GM18870 (cell line): Measurements from ENCODE around the gene ALG9.
"Not testable (repeated sequence)": the region's sequence is repeated elsewhere in the genome, so short reads cannot be mapped to it uniquely, and the experiment has no call there.

Source experiments
- ATAC-seq: cut with Tn5 transposase; IDR thresholded peaks from one replicate; pipeline ENCODE4 v1.9.1; 2021; ENCODE audit warnings: moderate library complexity; ENCODE audit not compliant: unreplicated experiment

ALG9 gene

DNA sequence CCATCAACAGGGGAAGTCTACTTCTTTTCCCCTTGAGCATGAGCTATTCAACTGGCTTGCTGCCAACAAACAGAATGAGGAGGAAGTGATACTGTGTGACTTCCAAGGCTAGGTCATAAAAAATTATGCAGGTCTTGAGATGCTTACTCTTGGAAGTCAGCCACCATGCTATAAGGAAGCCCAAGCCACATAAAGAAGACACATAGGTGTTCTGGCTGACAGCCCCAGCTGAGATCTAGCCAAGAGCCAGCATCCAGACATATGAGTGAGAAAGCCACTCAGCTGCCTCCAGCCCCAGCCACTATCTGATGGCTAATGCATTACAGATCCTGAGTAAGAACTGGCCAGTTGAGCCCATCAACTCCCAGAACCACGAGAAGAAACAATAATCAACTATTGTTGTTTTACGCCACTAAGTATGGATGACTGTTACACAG is 74.2 kb downstream of the ALG9 start:
- no peak for ATAC-seq

DNA sequence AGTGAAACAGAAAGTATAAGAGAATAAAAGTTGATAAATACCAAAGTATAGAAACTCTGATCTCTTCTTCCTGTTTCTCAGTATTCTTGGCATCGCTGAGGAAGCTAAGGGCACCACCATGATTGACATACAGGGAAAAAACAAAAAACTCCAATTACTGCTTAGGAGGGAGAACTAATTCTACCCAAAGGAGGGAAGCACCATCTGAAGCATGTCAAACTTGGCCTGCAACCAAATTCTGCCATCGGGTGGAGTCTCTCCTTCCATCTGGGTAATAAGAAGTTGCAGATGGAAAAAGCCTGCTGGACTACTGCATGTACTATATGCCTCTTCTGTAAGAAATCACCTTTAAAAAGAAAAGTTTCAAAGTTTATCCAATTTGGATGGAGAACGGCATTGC is 74.7 kb downstream of the ALG9 start:
- ATAC-seq = no peak

DNA sequence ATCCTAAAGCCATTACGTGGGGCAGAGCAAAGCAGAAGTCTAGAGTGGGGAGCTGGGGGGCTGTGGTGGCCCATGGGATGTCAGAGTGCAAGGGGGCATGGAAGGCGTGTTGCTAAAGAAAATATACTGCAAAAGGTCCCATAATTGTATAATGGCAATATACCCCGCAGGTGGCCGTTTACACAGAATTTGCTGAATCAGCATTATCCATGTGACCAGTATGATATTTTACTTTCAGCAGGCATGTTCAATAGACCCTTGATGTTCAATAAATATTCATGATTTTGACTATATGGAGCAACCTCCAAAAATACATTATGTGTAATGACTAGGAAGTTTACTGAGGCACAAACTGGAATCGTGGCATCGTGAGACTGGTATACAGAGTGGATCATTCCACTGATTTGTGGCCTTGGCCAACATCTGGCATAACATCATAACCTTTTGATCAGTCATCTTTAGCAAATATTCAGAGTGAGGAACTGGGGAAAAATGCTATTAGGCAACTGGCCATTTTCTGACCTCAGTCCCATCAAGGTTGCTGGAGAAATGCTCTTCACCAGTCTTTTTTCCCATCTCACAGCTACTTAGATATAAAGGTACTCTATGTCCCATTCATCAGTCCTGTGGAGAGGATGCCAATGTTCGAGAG is 75.9 kb downstream of the ALG9 start:
- ATAC-seq = no peak

DNA sequence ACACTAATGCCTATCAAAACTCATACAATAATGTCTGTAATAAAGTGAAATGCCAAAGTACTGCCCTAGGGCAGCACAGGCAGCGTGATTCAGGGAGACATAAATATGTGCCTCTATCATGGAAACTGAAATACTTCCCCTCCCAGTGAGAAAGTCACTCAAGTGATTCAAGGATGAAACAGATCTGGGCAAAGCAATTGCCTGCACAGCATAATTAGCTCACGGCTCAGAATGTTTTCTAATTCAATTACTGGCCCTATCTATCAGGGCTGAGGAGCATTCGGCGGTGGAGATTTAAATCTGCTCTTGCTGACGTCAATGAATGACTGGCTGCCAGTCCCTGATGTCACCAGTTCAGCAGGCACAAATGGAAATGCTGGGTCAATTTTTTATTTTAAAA is 77.5 kb downstream of the ALG9 start:
- ATAC-seq = no peak

DNA sequence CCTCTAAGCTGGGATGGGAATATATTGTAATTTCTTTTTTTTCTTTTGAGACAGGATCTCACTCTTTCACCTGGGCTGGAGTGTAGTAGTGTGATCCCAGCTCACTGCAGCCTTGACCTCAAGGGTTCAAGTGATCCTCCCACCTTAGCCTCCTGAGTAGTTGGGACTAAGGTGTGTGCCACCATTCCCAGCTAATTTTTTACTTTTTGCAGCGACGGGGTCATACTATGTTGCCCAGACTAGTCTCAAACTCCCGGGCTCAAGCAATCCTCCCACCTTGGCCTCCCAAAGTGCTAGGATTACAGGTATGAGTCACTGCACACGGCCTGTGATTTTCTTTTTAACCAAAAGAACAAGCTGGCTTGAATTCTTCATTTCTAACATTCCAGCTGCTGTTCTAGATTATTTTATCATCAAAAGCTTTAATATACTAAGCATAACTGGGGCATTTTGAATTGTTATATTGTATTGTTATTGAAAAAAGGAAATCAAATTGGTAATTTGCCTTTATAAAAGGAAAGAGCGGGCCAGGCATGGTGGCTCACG is 78.4 kb downstream of the ALG9 start:
- no peak for ATAC-seq

DNA sequence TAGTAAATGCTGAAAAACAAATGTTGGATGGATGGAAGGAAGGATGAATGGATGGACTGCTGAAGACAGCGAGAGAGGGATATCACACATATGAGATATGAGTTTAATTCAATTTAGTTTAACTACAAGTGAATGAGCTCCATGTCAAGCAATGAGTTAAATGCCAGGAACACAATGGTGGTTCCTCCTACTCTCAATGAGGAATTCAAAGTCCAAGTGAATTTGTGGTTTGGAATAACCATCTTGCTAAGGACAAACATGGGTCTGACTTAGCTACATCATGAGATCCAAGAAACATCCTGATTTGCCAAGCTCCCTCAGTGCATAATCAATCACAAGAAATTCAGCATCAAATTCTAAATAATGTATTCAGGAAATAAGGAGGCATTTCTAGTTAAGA is 79.1 kb downstream of the ALG9 start:
- ATAC-seq = no peak

DNA sequence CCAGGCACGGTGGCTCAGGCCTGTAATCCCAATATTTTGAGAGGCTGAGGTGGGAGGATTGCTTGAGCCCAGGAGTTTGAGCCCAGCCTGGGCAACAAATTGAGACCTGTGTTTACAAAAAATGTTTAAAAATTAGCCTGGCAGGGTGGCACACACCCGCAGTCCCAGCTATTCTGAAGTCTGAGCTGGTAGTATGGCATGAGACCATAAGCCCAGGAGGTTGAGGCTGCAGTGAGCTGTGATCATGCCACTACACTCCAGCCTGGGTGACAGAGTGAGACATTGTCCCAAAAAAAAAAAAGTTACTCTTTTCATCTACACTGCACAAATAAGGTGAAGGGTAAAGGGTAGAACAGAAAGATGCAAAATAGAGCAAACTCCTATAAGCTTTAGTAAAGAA is 82.9 kb downstream of the ALG9 start:
- ATAC-seq = no peak

DNA sequence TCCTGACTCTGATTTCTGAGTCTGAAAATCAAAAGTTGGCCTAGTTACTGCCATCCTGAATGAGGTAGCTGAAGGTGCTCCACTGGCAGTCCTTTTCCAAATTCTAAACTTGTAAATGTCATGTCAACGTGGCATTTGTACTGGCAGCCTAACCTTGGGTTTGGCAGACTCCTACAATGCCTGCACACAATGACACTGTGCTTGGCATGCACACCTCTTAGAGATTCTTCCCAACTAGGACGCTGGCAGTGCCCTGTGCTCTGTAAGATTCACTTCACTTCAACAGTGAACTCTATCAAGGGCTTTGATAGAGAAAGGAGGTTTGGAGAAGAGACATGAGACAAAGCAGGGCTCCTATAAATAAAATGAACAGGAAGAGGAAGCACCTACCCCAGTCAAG is 83.3 kb downstream of the ALG9 start:
- no peak for ATAC-seq

DNA sequence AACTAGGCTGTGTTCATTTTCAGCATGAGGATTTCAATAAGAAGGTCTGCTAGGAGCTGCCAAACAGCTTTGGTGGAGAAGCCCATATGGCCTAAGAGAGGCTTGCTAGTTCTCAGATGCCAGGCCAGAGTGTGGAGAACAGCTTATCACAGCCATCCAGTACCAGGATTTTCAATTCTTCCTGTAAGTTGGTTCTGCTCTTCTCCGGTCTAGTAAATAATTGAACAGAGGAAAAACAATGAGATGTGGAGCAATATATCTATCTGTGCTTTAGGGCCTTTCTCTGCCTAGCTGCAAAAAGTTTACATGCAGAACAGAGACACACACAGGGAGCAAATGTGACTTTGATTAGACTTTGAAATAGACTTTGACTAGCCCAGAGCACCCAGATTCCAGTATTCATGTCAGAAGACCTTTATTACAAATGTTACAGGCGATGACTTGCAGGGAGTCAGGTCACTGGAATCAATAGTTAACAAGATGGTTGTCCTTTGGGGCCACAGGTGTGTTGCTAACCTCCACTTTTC is 85.4 kb downstream of the ALG9 start:
- no peak for ATAC-seq

DNA sequence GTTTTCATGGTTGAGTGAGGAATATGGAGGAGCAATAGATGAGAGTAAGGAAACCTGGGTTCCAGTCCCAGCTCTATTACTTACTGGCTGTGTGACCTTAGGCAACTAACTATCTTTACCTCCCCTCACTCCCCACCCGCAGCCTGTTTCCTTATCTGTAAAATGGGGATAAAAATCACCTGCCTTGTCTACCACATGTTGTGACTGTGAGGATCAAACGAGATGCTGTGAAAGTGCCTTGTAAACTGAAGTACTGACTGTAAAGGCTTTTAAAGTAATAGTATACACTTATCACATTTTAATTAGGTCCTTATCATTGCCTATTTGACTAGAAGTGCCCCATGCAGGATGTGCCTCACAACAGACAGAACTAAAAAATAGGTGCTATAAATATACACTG is 86.3 kb downstream of the ALG9 start:
- no peak for ATAC-seq

DNA sequence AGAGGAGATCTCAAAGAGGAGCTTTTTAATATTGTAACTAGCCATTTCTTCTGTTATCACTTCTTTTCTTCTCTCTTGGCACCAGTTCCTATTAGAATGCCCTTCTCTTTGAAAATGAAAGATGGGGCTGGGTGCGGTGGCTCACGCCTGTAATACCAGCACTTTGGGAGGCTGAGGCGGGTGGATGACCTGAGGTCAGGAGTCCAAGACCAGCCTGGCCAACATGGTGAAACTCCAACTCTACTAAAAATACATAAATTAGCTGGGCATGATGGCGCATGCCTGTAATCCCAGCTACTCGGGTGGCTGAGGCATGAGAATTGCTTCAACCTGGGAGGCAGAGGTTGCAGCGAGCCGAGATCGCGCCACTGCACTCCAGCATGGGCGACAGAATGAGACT is 87.1 kb downstream of the ALG9 start:
- ATAC-seq = not testable (repeated sequence)

DNA sequence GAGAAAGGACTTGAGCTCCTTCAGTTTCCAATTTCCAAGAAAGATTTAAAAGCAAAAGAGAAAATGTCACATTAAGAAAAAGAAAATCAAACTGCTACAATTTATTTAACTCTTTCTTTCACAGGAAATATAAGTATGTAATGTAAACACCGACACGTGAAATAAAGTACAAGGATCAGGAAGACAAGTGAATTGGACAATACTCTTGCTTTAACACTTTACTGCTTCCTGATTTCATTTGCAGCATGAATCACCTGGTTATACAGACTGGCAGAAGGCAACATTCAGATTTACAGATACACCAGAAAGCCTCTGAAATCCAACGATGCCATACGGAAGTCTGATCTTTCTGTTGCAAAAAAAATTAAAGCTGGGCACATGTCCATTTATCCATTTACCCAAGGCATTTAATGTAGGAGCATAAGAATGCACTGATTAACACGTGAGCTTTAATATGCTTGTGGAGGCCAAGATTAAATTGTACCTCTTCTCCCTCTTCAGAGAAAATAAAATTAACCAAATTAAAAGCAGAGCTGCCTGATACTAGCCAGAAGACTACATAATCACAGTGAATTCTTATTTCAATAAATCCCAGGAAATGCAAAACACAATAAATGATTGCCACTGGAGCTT is 89.2 kb downstream of the ALG9 start:
- no peak for ATAC-seq

DNA sequence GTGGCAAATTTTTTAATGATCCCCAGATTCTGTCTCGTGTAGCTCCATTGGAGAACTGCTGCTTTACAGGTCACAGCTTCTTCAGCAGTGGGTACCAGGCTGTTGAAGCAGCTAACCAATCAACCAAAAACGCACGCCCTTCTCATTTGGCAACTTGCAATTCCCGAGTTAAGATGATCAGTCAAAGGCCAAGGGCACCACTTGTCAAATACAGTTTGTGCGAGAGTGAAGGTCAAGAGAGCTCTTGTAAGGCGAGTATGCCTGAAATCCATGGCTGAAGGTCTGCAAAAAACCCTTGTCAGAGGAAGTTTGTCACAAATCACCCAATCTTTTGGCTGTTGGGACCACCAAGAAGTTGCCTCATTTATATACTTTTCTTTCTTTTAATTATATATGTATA is 92.3 kb downstream of the ALG9 start:
- no peak for ATAC-seq

DNA sequence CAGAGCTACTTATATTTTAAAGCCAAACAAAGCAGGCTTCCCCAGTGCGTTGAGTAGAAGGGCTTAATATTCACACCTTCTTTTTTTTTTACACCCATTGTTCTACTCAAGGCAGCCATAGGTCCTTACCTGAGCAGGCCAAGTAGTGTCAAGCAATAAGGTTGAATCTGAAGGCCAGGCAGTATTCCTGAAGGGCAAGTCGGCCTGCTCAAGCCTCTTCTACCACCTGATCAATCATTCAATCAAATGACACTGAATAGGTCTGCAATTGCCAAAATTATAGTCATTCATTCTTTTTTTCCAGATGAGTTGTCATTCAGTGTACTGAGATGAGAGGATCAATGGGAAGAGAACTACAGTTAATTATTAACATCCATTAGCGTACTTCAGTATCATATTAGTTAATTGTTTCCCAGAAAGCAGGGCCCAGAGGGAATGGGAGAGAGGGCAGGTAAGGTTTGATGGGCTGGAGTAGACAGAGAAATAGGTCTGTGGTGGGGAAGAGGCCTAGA is 93.3 kb downstream of the ALG9 start:
- no peak for ATAC-seq

DNA sequence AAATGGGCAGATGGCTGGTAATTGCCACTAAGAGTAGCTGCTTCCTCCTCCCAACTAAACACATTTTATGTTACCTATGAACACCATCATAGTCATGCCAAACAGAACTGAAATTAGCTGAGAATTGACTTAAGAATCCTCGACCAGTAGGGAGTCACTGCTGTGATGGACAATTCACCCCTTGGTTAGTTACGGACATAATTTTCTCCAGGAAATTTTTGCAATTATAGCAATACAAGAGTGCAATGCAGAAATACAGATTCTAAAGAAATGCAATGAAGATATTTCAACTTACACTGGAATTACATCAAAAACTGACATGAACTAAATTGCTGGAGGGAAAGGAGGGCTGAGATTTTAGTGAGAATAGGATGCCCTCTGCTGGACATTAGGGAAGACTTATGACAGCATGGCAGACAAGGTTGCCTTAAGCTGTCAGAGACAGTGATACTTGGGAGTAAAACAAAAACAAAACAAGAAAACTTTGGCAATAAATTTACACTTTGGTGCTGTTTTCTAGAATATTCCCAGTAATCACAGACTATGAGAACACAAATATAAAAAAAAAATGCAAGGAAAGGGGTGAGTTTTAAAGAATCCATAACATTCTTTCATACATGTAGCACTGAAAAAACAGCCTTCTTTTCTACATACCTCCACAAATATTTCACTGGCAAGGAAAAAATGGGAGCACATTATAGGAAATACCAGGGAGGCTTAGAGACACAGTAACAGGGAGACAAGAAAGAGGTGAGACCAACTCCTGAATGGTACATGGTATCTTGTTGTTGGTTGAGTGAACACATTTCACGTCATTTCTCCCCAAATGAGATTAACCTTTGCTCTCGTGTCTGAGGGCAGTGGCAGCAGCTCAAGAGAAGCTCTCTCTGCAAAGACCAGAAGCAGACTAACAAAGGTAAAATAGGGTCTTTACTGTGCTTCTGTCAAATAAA is 94.0 kb downstream of the ALG9 start:
- no peak for ATAC-seq

DNA sequence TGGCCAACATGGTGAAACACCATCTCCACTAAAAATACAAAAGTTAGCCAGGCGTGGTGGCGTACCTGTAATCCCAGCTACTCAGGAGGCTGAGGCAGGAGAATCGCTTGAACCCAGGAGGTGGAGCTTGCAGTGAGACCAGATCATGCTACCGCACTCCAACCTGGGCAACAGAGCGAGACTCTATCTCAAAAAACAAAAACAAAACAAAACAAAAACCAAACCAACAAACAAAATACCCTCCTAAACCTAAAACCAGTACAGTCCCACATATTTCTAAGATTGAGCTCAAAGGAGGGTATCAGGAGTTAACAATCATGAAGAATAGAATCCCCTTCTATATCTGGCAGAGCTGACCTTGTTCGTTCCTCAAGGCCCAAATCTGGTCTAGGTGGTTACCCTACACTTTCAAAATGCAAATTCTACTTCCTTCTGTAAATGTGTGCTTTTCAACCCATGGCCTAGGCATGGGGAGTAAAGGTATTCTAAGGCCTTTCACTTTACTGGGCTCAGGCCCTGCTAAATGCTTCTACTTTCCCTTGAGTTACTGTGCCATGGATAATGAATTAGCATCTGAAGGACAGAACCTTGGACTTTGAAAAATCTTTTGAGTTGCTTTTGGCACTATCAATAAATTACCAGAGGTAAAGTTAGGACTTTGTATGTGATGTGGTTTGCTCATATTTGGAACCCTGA is 94.8 kb downstream of the ALG9 start:
- peak; percentile 96 for ATAC-seq

DNA sequence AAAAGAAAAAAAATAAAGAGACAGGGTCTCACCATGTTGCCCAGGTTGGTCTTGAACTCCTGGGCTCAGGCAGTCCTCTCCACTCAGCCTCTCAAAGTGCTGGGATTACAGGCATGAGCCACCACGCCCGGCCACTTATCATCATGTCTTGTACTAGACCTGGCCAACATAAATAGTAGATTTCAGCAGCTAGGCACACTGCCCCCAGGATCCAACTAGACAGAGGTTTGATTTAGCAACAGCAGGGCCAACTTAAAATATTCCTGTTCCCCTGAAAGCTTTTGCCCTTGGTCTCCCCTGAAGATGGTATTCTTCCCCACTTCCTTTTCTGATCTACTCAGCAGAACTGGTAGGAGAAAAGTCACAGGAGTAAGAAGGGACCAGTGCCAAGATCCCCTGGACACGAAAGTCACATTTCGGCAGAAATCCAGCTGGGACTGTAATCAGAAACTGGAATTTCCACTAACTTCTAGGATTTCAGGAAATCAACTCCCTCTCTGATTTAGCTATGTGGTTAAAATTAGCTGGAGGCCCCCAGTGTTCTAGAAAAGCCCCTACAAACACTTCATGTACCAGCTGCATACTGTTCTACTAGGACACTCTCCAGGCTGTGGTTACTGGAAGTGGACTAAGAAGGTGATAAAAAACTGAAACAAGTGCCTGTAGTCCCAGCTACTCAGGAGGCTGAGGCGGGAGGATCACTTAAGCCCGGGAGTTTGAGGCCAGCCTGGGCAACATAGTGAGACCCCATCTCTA is 96.2 kb downstream of the ALG9 start:
- ATAC-seq = no peak

DNA sequence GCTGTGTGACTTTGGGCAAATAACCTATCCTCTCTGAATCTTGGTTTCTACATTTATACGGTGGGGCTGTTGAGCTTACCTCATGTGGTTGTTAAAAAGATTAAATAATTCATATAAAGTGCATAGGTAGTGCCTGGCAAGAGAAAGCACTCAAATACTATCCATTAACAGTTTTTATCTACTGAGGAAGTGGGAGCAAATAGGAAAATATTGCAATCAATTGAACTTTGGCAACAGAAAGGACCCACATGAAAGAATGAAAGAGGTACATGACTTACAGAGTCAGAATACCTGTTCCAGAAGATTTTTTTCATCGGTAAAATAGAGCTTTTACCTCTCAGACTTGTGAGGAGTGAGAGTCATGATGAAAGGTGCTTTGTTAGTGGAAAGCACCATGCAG is 98.8 kb downstream of the ALG9 start:
- ATAC-seq = no peak

DNA sequence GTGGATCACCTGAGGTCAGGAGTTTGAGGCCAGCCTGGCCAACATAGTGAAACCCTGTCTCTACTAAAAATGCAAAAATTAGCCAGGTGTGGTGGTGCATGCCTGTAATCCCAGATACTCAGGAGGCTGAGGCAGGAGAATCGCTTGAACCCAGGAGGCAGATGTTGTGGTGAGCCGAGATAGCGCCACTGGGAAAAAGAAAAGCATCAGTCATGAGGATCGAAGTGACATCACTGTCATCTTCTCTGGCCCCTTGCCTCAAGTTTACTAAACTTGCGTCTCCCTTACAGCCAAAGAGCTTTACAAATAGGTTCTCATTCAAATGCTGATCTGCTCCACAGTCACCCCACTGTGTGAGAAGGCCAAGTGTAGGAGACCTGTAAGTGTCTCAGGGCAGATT is 100.2 kb downstream of the ALG9 start:
- ATAC-seq = not testable (repeated sequence)
